Sigmoid colon (tissue), 7 donors: ENCODE data around the gene CCNA2. TPM values are rescaled to one million over a fixed set of nuclear protein-coding genes. Genes with fewer than 3 reads are reported as not detected.

Experiments
- DNase-seq: peaks from one replicate; pipeline ENCODE4 v3.0.0-alpha.2; 2019
- H3K27ac ChIP-seq, 4 donors: fragments of 200-600 bp; sonication (generic); one replicate each; pipeline ENCODE4 v1.5.1; 2016 to 2019; ENCODE audit warnings: mild to moderate bottlenecking in 1 of 4
- H3K27me3 ChIP-seq, 3 donors: fragments of 200-600 bp; sonication (generic); one replicate each; pipeline ENCODE4 v1.5.1; 2019; ENCODE audit warnings: mild to moderate bottlenecking in 1 of 3
- H3K36me3 ChIP-seq, 4 donors: fragments of 200-600 bp; sonication (generic); one replicate each; pipeline ENCODE4 v1.5.1; 2016 to 2019
- H3K4me1 ChIP-seq, 4 donors: fragments of 200-600 bp; sonication (generic); one replicate each; pipeline ENCODE4 v1.5.1; 2017 to 2019
- H3K4me3 ChIP-seq, 4 donors: fragments of 200-600 bp; sonication (generic); one replicate each; pipeline ENCODE4 v1.5.1; 2017 to 2019; ENCODE audit warnings: mild to moderate bottlenecking in 2 of 4, moderate library complexity in 1 of 4
- H3K9me3 ChIP-seq, 4 donors: fragments of 200-600 bp in 3 of 4; sonication (generic) in 3 of 4; one replicate each; pipeline versions ENCODE4 v1.5.1 to v1.6.1; 2013 to 2019
- CTCF ChIP-seq, 4 experiments: fragments of 450-650 bp in 3 of 4; fragments of 200-600 bp in 1 of 4; IDR thresholded peaks; one replicate each; pipeline ENCODE4 v1.5.1; 2016 to 2019; ENCODE audit warnings: antibody characterized with exemption in 4 of 4, mild to moderate bottlenecking in 3 of 4, moderate library complexity in 2 of 4
- EP300 ChIP-seq, 4 donors: sonication (generic); formaldehyde crosslinking; IDR thresholded peaks; one replicate each; pipeline ENCODE4 v1.6.1; 2017; ENCODE audit warnings: antibody characterized with exemption in 4 of 4
- POLR2A ChIP-seq, 2 donors: fragments of 450-650 bp; IDR thresholded peaks; one replicate each; pipeline ENCODE4 v1.6.1; 2016; ENCODE audit warnings: antibody characterized with exemption in 2 of 2, mild to moderate bottlenecking in 2 of 2, moderate library complexity in 2 of 2
- POLR2AphosphoS5 ChIP-seq, 4 donors: sonication (generic); formaldehyde crosslinking; IDR thresholded peaks; one replicate each; pipeline ENCODE4 v1.6.1; 2017; ENCODE audit warnings: antibody characterized with exemption in 4 of 4
- WGBS, 2 donors: extraction: QIAGEN DNeasy Blood & Tissue Kit; methylation state at CpG; one replicate each; pipeline ENCODE4 v1.1.7; 2013; 5-methylcytosine and 5-hydroxymethylcytosine counted together
- intact Hi-C: fragments of 100-400 bp; cut with DNase I; formaldehyde crosslinking; loops from one replicate; pipeline ENCODE4 v1.15.1; 2023
- polyA plus RNA-seq, 3 donors: library from polyadenylated mRNA; stranded (reverse); fragments of 200-250 nt; gene quantifications; one replicate each; pipeline ENCODE4 v1.2.3, GENCODE V29; 2013
- total RNA-seq, 4 donors: library from RNA; depleted of rRNA; stranded (reverse); fragments of >200 nt; gene quantifications; one replicate each; pipeline ENCODE4 v1.1.0, GENCODE V29; 2016
- donor health status: healthy with polysubstance abuse.
- donor health status: Bipolar disorder and iron deficiency.
- donor health status: healthy.

The CCNA2 gene
- total and polyA plus RNA-seq, 7 donors = 2.1 to 22.8 (median 2.3) TPM

- no peak for TF ChIP-seq EP300 (IDR thresholded peaks at IDR 0.05)
- TF ChIP-seq POLR2AphosphoS5 (IDR thresholded peaks at IDR 0.05) = no peak
- no peak for TF ChIP-seq CTCF (IDR thresholded peaks at IDR 0.05)
- TF ChIP-seq POLR2A (IDR thresholded peaks at IDR 0.05) = no peak
- no peak overlapping the region for H3K4me3 ChIP-seq
- H3K9me3 ChIP-seq = no peaks in the 10 kb centered on the region
- DNase-seq = no peak
- intact Hi-C loops = no loop called here
- no peaks in the 10 kb centered on the region for H3K4me1 ChIP-seq
- peaks cover 4 to 99% (median 36%) of the 10 kb centered on the region in 4 donors for H3K36me3 ChIP-seq
- no peak overlapping the region for H3K27ac ChIP-seq
- H3K27me3 ChIP-seq = no peaks in the 10 kb centered on the region
Observed at GRCh38 chr4:121811122-121811521, 12.6 kb downstream of the CCNA2 start.

GRCh38 chr4:121806411-121806810, 17.3 kb downstream of the CCNA2 start:
- TF ChIP-seq POLR2A (IDR thresholded peaks at IDR 0.05) = no peak
- TF ChIP-seq EP300 (IDR thresholded peaks at IDR 0.05) = no peak
- no peak for TF ChIP-seq POLR2AphosphoS5 (IDR thresholded peaks at IDR 0.05)
- no peak for TF ChIP-seq CTCF (IDR thresholded peaks at IDR 0.05)
- Histone ChIP-seq H3K4me1 (peaks cover 0 to 14% (median 7%) of the 10 kb centered on the region in 4 donors), H3K9me3 (no peaks in the 10 kb centered on the region), H3K27me3 (no peaks in the 10 kb centered on the region), H3K4me3 (no peak overlapping the region), H3K36me3 (peaks cover 0 to 89% (median 34%) of the 10 kb centered on the region in 4 donors), H3K27ac (no peak overlapping the region)
- DNase-seq = no peak
- 81 to 91% methylated on average over 4 of the region's 4 CpGs for WGBS, 2 donors
- intact Hi-C loops = no loop called here

- 12 to 21% methylated on average over 4 of the region's 4 CpGs for WGBS, 2 donors
- Histone ChIP-seq H3K27me3 (no peaks in the 10 kb centered on the region), H3K36me3 (peaks cover 0 to 43% (median 13%) of the 10 kb centered on the region in 4 donors), H3K9me3 (no peaks in the 10 kb centered on the region), H3K4me1 (peaks cover 0 to 17% (median 9%) of the 10 kb centered on the region in 4 donors), H3K27ac (peak overlapping the region; percentile 85 to 96 (median 89)), H3K4me3 (peak overlapping the region; percentile 82 to 90 (median 88))
- TF ChIP-seq POLR2AphosphoS5 (IDR thresholded peaks at IDR 0.05) (no peak), EP300 (IDR thresholded peaks at IDR 0.05) (no peak), POLR2A (IDR thresholded peaks at IDR 0.05) (no peak), CTCF (IDR thresholded peaks at IDR 0.05) (no peak)
- no peak for DNase-seq
- intact Hi-C loops = loop anchor here (5.0 kb wide), 2 partner anchors 71 to 104 kb away; partner anchors contain the start of genes ANXA5 and BBS7
Observed at GRCh38 chr4:121801715-121802075, 22.0 kb downstream of the CCNA2 start.

- H3K36me3 ChIP-seq = peaks cover 0 to 37% (median 12%) of the 10 kb centered on the region in 4 donors
- H3K4me1 ChIP-seq = peaks cover 0 to 17% (median 9%) of the 10 kb centered on the region in 4 donors
- no peaks in the 10 kb centered on the region for H3K9me3 ChIP-seq
- no peak for TF ChIP-seq CTCF (IDR thresholded peaks at IDR 0.05)
- TF ChIP-seq EP300 (IDR thresholded peaks at IDR 0.05) = peak in 1 of 4 donors; percentile 53
- peak; percentile 74 to 80 for TF ChIP-seq POLR2A (IDR thresholded peaks at IDR 0.05)
- TF ChIP-seq POLR2AphosphoS5 (IDR thresholded peaks at IDR 0.05) = peak; percentile 90 to 97 (median 96)
- H3K27me3 ChIP-seq = no peaks in the 10 kb centered on the region
- peak within 1 kb of the TSS; percentile 82 to 90 (median 88) for H3K4me3 ChIP-seq
- DNase-seq = peak; percentile 96
- peak within 1 kb of the TSS; percentile 85 to 96 (median 89) for H3K27ac ChIP-seq
- WGBS, 2 donors = 0% methylated on average over 48 of the region's 48 CpGs
- intact Hi-C loops = loop anchor here (5.0 kb wide), 2 partner anchors 71 to 104 kb away; partner anchors contain the start of genes ANXA5 and BBS7
Observed at GRCh38 chr4:121800961-121801714, 22.5 kb downstream of the CCNA2 start, which contains the start of gene EXOSC9. EXOSC9 (plus strand) TSS chr4:121801323; CDS start chr4:121801425, 102 bp downstream.
